Cardiac muscle cell (in vitro differentiated cells and primary cell): ENCODE data around the gene RARB. TPM values are rescaled to one million over a fixed set of nuclear protein-coding genes. Genes with fewer than 3 reads are reported as not detected.

Source experiments
- DNase-seq, 2 donors: peaks; one replicate each; pipeline versions ENCODE4 v3.0.0 to v3.0.0-alpha.2; 2010 to 2017; ENCODE audit warnings: low read depth in 1 of 2, low spot score in 1 of 2
- H3K27ac ChIP-seq: fragments of 200-600 bp; sonication (generic); 2 replicates; pipeline ENCODE4 v1.5.1; 2016
- H3K27me3 ChIP-seq: fragments of 200-600 bp; sonication (generic); 2 replicates; pipeline ENCODE4 v1.6.0; 2016; ENCODE audit warnings: control low read depth
- H3K36me3 ChIP-seq: fragments of 200-600 bp; sonication (generic); 2 replicates; pipeline ENCODE4 v1.5.1; 2016; ENCODE audit warnings: control low read depth
- H3K4me1 ChIP-seq: fragments of 200-600 bp; sonication (generic); 2 replicates; pipeline ENCODE4 v1.8.1; 2017; ENCODE audit warnings: low read depth, mild to moderate bottlenecking, mixed run types
- H3K4me3 ChIP-seq: fragments of 200-600 bp; sonication (generic); 2 replicates; pipeline ENCODE4 v1.5.1; 2016; ENCODE audit warnings: mild to moderate bottlenecking
- H3K9me3 ChIP-seq: fragments of 200-600 bp; sonication (generic); 2 replicates; pipeline ENCODE4 v1.5.1; 2017; ENCODE audit warnings: low read depth, mild to moderate bottlenecking, control low read depth
- polyA plus RNA-seq: library from polyadenylated mRNA; unstranded; fragments of >200 nt; fragmentation: Nextera tagmentation; extraction: Ambion mirVana; gene quantifications from 2 replicates; pipeline ENCODE4 v1.2.1, GENCODE V29; 2016
- total RNA-seq: library from RNA; depleted of rRNA; stranded (reverse); fragments of >200 nt; gene quantifications from 2 replicates; pipeline ENCODE4 v1.2.3, GENCODE V29; 2016
- TF ChIP-seq, protein P1 (sequence below): IDR thresholded peaks from 2 replicates; pipeline ENCODE4 v1.5.1; 2012; ENCODE audit warnings: low read depth, mild to moderate bottlenecking, low read length

Gene RARB
- total and polyA plus RNA-seq, 2 experiments from 2014 or later = 22.4 to 27.2 TPM

DNA sequence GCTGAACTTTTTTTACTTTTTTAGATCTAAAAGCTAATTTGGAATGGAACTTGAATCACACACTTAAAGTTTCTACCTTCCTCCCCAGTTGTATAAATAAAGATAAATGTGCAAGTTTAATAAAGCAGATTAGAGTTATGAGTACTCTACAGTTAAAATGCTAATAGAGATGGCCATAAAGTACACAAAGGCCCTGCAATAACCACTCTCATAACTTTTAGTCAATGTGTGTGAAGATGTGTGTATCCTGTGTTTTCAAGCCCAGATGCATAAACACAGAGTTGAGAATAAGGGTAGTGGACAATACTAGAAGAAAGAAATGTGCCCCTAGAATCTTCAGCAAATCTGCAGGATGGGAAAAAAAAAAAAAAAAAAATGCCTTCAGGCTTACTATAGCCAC, 191.3 kb downstream of the RARB start:
- DNase-seq = no peak
- H3K4me3 ChIP-seq = no peak overlapping the region
- no peaks in the 10 kb centered on the region for H3K4me1 ChIP-seq
- TF ChIP-seq, protein P1, sequence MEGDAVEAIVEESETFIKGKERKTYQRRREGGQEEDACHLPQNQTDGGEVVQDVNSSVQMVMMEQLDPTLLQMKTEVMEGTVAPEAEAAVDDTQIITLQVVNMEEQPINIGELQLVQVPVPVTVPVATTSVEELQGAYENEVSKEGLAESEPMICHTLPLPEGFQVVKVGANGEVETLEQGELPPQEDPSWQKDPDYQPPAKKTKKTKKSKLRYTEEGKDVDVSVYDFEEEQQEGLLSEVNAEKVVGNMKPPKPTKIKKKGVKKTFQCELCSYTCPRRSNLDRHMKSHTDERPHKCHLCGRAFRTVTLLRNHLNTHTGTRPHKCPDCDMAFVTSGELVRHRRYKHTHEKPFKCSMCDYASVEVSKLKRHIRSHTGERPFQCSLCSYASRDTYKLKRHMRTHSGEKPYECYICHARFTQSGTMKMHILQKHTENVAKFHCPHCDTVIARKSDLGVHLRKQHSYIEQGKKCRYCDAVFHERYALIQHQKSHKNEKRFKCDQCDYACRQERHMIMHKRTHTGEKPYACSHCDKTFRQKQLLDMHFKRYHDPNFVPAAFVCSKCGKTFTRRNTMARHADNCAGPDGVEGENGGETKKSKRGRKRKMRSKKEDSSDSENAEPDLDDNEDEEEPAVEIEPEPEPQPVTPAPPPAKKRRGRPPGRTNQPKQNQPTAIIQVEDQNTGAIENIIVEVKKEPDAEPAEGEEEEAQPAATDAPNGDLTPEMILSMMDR = no peak
- H3K36me3 ChIP-seq = peaks cover 60% of the 10 kb centered on the region
- H3K27ac ChIP-seq = no peak overlapping the region
- no peaks in the 10 kb centered on the region for H3K27me3 ChIP-seq
- H3K9me3 ChIP-seq = no peaks in the 10 kb centered on the region

DNA sequence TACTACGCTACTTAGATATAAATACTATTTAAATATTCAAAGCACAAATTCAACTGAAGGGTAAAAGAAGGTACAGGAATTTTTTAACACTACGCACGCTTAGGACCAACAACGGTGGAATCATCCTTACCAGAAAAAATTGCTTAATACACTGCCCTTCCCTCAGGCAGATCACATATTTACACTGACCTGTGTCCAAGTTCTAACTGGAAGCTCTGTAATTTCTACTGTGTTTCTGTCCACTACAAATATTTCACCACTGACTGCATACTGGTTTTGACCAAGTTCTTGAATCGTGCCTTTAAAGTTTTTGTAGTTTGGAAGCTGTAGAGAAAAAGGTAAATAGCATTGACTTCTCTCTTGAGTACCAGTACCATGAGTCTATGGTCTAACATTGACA, 192.4 kb downstream of the RARB start:
- TF ChIP-seq, protein P1 = no peak
- H3K4me3 ChIP-seq = no peak overlapping the region
- H3K4me1 ChIP-seq = no peaks in the 10 kb centered on the region
- H3K27me3 ChIP-seq = no peaks in the 10 kb centered on the region
- peaks cover 60% of the 10 kb centered on the region for H3K36me3 ChIP-seq
- no peak for DNase-seq
- H3K9me3 ChIP-seq = no peaks in the 10 kb centered on the region
- no peak overlapping the region for H3K27ac ChIP-seq

DNA sequence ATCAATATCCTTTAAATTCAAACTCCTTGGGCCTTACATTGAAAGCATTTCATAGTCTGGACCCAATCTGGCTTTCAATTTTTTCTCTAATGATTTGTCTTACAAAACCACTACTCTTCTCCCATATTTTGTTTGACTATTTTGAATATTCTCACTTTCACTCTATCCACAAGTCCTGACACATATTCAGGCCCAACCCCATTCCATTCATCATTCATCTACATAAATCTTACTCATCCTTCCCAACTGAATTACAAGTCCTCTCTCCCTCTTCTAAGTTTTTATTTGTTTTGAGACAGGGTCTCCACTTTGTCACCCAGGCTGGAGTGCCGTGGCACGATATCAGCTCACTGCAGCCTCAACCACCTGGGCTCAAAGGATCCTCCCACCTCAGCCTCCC, 193.0 kb downstream of the RARB start:
- Histone ChIP-seq H3K27me3 (no peaks in the 10 kb centered on the region), H3K4me3 (no peak overlapping the region), H3K36me3 (peaks cover 61% of the 10 kb centered on the region), H3K4me1 (no peaks in the 10 kb centered on the region), H3K9me3 (no peaks in the 10 kb centered on the region), H3K27ac (no peak overlapping the region)
- TF ChIP-seq, protein P1 = no peak
- no peak for DNase-seq

DNA sequence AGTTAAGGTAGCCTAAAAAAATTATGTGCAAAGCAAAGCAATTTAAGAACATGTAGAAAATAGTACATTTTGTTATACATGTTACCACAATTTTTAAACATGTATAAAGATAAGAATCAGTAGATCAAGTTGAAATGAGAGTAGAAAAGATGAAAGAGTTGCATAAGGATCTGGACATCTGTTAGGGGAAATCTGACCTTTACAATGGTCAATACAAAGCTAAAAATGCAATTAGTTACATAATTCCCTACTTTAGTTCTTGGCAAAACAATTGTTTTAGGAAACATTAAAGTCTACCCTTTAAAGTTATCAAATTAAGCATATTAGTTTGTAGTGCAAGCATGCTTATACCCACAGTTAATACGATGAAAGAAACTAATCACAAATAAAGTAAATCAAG, 203.9 kb downstream of the RARB start:
- Histone ChIP-seq H3K27me3 (no peaks in the 10 kb centered on the region), H3K9me3 (no peaks in the 10 kb centered on the region), H3K4me3 (no peak overlapping the region), H3K27ac (no peak overlapping the region), H3K36me3 (peaks cover 81% of the 10 kb centered on the region), H3K4me1 (no peaks in the 10 kb centered on the region)
- TF ChIP-seq, protein P1 = no peak
- DNase-seq = no peak

DNA sequence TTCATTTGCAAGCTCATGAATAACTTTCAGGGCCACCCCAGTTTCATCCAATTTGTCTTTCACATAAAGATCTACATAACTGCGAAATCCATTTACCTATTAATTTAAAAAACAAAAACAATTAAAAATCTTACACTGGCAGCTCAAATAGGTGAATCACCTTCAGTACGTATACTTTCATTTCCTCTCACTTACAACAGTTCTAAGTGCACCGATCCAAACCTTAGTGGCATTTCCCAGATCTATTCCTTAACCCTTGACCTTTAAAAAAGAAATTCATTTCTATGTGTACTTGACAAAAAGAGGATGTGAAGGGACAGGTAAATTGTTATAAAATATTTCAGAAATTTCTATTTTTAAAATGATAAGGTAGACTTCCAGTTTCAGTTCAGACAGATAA, 205.9 kb downstream of the RARB start:
- TF ChIP-seq, protein P1 = no peak
- Histone ChIP-seq H3K9me3 (no peaks in the 10 kb centered on the region), H3K27me3 (no peaks in the 10 kb centered on the region), H3K4me3 (no peak overlapping the region), H3K4me1 (no peaks in the 10 kb centered on the region), H3K27ac (no peak overlapping the region), H3K36me3 (peaks cover 75% of the 10 kb centered on the region)
- DNase-seq = no peak

DNA sequence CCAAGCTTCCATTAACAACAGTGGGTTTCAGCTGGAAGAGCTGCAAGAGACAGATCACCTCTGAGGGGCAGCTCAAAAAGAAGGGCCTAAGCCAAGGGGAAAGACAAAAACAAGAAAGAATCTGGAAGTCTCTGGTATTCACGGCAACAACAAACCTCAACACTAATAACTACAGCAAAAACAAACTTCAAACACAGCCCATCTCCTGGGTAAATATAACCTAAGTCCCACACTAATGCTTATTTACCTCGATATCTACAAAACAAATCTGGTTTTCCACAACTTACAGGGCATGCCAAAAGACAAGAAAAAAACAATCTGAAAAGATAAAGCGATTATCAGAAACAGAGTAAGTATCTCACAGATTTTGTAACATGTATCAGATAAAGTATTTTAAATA, 207.0 kb downstream of the RARB start:
- Histone ChIP-seq H3K9me3 (no peaks in the 10 kb centered on the region), H3K36me3 (peaks cover 68% of the 10 kb centered on the region), H3K27me3 (no peaks in the 10 kb centered on the region), H3K4me1 (no peaks in the 10 kb centered on the region), H3K27ac (no peak overlapping the region), H3K4me3 (no peak overlapping the region)
- no peak for DNase-seq
- TF ChIP-seq, protein P1 = no peak
